Calu3 (cell line): ENCODE measurements around the gene PTPRN2. TPM values are rescaled to one million over a fixed set of nuclear protein-coding genes. Genes with fewer than 3 reads are reported as not detected.

Experiments
- BruUV-seq: library from RNA; stranded (reverse); fragments of 400-500 nt; replicated peaks from 2 replicates; lab custom pipeline; 2021; lab: Mats Ljungman, UMichigan
- CTCF ChIA-PET: fragments of 300-600 bp; sonication (Branson Sonifier 250); formaldehyde crosslinking; loops from one replicate; lab custom pipeline; 2022; ENCODE audit warnings: antibody characterized with exemption; lab: Charles Lee
- DNase-seq: peaks from one replicate; pipeline ENCODE4 v3.0.0; 2022
- H3K27ac Mint-ChIP-seq: one replicate; pipeline ENCODE4 v1.8.0; 2022; ENCODE audit warnings: mixed read lengths; ENCODE audit not compliant: unreplicated experiment
- H3K27me3 Mint-ChIP-seq: one replicate; pipeline ENCODE4 v1.8.0; 2022; ENCODE audit warnings: mixed read lengths; ENCODE audit not compliant: unreplicated experiment
- H3K36me3 Mint-ChIP-seq: one replicate; pipeline ENCODE4 v1.8.0; 2022; ENCODE audit warnings: mild to moderate bottlenecking, moderate library complexity, mixed read lengths; ENCODE audit not compliant: insufficient read depth, unreplicated experiment
- H3K4me1 Mint-ChIP-seq: one replicate; pipeline ENCODE4 v1.8.0; 2022; ENCODE audit warnings: mild to moderate bottlenecking, low read depth, mixed read lengths; ENCODE audit not compliant: unreplicated experiment
- H3K4me3 Mint-ChIP-seq: one replicate; pipeline ENCODE4 v1.8.0; 2022; ENCODE audit warnings: mild to moderate bottlenecking, low read depth, moderate library complexity, mixed read lengths; ENCODE audit not compliant: unreplicated experiment
- H3K9me3 Mint-ChIP-seq: one replicate; pipeline ENCODE4 v1.8.0; 2022; ENCODE audit warnings: low read depth, mixed read lengths; ENCODE audit not compliant: unreplicated experiment
- CTCF ChIP-seq: fragments of 200-600 bp; IDR thresholded peaks from one replicate; pipeline ENCODE4 v1.8.0; 2022; ENCODE audit warnings: antibody characterized with exemption; ENCODE audit not compliant: unreplicated experiment
- intact Hi-C: fragments of 100-400 bp; cut with micrococcal nuclease; formaldehyde crosslinking; loops from one replicate; pipeline ENCODE4 v1.10.0; 2022; ENCODE audit not compliant: unreplicated experiment
- total RNA-seq: library from RNA; stranded (reverse); gene quantifications from 2 replicates; pipeline ENCODE4 v1.2.3, GENCODE V29; 2022

The PTPRN2 gene
- total RNA-seq, 1 experiment from 2014 or later: 2.0 TPM

DNA sequence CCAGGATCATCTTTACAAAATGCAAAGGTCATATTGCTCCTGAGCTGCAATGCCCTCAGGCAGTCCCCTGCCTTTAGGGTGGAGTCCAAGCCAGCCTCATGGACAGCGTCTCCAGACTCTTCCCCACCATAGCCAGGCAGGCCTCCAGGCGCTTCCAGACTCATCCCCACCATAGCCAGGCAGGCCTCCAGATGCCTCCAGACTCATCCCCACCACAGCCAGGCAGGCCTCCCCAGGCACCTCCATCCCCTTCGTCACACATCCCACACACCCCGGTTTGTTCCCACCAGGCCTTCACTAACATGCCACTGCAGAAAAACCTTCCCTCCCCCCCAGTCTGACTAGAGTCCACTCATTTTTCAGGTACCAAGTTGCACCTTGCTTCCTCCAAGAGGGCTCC lies 70.1 kb downstream of the PTPRN2 start:
- Mint-ChIP-seq H3K9me3 (peaks cover 25% of the 10 kb centered on the region), H3K4me1 (no peaks in the 10 kb centered on the region), H3K27ac (no peak overlapping the region), H3K4me3 (no peak overlapping the region), H3K36me3 (no peaks in the 10 kb centered on the region), H3K27me3 (no peaks in the 10 kb centered on the region)
- BruUV-seq: no TSS peak
- intact Hi-C loops: no loop called here
- TF ChIP-seq CTCF: no peak
- CTCF ChIA-PET: no interaction called here
- DNase-seq: no peak

- CTCF ChIA-PET: no interaction called here
Measured at GRCh38 chr7:158517072-158517471, 70.6 kb downstream of the PTPRN2 start.

GRCh38 chr7:158516524-158516923 lies 71.1 kb downstream of the PTPRN2 start:
- no TSS peak for BruUV-seq
- CTCF ChIA-PET: no interaction called here
- intact Hi-C loops: no loop called here
- Mint-ChIP-seq H3K27ac (no peak overlapping the region), H3K4me1 (no peaks in the 10 kb centered on the region), H3K9me3 (peaks cover 31% of the 10 kb centered on the region), H3K4me3 (no peak overlapping the region), H3K27me3 (no peaks in the 10 kb centered on the region), H3K36me3 (no peaks in the 10 kb centered on the region)
- DNase-seq: no peak
- TF ChIP-seq CTCF: no peak

More at GRCh38 chr7:158517072-158517471, 70.6 kb downstream of the PTPRN2 start:
- no peak for DNase-seq
- BruUV-seq: no TSS peak
- intact Hi-C loops: no loop called here
- Mint-ChIP-seq H3K4me1 (no peaks in the 10 kb centered on the region), H3K27me3 (no peaks in the 10 kb centered on the region), H3K36me3 (no peaks in the 10 kb centered on the region), H3K4me3 (no peak overlapping the region), H3K9me3 (peaks cover 28% of the 10 kb centered on the region), H3K27ac (no peak overlapping the region)
- no peak for TF ChIP-seq CTCF

GRCh38 chr7:158512869-158513268 lies 74.8 kb downstream of the PTPRN2 start:
- H3K9me3 Mint-ChIP-seq: peaks cover 32% of the 10 kb centered on the region
- intact Hi-C loops: no loop called here
- DNase-seq: no peak
- no peak overlapping the region for H3K27ac Mint-ChIP-seq
- BruUV-seq: no TSS peak
- CTCF ChIA-PET: no interaction called here
- no peak for TF ChIP-seq CTCF
- peaks cover 4% of the 10 kb centered on the region for H3K36me3 Mint-ChIP-seq
- H3K27me3 Mint-ChIP-seq: no peaks in the 10 kb centered on the region
- no peak overlapping the region for H3K4me3 Mint-ChIP-seq
- peaks cover 7% of the 10 kb centered on the region for H3K4me1 Mint-ChIP-seq
